SKM-1 (cell line): ENCODE measurements around the gene WTIP.
A peak's percentile ranks its signal among the peaks of the same experiment; 100 is the strongest.
"Not testable (repeated sequence)": the region's sequence is repeated elsewhere in the genome, so short reads cannot be mapped to it uniquely, and the experiment has no call there.

Source experiments
- DNase-seq: peaks from one replicate; lab custom pipeline; 2025; ENCODE audit not compliant: unreplicated experiment; lab: John Stamatoyannopoulos, UW

Gene WTIP

DNA sequence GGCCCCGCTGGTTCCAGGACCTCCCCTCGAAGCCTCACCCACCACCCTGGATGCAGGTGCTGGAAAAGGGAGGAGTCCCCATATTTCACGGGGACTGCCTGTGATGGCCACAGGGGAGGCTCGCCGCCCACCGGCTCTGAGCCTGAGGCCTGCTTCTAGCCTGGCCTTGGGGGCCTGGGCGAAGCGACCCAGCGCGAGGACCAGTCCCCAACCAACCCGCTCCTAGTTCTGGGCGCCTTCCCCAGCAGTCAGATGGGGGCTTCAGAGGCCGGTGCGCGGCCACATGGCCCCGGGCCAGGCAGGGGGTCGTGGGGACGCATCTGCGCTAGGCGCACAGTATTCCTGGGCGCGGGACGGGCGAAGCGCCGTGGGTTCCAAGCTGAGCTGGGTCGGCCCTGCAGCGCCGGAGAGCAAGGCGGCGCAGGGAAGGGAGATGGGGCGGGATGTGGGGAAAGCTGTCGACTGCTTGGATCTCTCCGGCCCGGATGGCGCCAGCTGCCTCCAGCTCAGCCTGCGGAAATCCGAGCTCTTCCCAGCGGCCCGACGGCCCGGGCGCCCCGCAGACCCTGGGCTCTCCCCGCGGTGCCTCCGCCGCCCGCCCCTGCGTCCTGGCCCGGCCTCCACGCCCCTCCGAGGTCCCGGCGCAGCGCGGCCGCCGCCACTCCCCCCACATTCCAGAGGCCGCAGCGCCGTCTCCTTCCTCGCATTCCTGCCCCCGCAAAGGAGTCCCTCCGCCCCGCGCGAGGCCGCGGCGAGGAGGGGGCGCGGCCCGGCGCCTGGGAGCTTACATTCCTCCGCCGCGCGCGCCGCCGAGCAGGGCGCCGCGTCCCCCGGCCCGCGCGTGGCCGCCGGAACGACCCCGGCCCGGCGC, at the start of gene WTIP:
WTIP (plus strand) TSS at position 788 of the 871 bp plus-strand sequence. CDS start 217 bp downstream, outside the sequence.
- no peak for DNase-seq

DNA sequence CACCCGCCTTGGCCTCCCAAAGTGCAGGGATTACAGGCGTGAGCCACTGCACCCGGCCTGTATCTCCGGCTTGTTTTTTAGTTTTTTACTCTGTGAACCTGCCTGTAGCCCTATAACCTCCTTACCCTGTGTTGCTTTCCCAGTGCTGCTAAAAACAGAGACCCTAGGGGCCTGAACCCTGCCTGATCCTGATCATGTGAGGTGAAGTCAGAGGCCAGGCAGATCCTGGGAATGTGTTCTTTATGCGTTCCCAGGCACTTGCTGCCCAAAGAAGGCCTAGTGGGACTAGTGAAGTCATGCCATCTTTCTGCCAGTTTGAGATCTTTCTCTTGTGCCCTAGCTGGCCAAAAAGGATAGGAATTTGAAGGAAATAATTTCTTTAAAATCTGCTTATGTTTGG, 48.8 kb upstream of the WTIP start:
- DNase-seq: no peak

DNA sequence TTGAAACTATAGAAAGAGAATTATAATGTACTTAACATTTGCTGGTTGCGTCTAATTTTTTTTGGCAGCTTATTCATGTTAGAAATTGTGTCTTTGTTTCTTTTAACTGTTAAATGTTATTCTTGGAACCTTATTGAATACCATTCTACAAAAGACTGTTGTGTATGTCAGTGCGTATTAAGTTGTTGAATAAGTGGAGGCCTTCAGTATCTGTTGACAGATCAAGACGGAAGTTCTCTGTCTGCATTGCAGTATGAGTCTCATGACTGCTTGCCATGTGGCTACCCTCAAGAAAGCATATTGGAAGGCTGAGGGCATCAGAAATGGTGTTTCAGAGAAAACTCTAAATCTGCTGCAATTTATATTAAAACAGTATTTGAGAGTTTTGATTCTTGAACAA, 44.8 kb upstream of the WTIP start:
- DNase-seq: no peak

DNA sequence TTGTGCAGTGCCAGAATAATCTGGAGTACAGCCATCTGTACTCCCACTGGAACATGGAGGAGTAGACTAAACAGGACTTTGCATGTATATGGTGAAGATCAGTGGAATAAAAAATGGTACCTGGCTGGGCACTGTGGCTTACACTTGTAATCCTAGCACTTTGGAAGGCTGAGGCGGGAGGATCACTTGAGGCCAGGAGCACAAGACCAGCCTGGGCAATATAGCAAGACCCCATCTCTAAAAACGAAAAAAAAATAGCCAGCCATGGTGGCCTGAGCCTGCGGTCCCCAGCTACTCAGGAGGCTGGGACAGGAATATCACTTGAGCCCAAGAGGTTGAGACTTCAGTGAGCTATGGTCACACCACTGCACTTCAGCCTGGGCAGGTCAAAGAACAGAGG, 33.4 kb upstream of the WTIP start:
- no peak for DNase-seq

DNA sequence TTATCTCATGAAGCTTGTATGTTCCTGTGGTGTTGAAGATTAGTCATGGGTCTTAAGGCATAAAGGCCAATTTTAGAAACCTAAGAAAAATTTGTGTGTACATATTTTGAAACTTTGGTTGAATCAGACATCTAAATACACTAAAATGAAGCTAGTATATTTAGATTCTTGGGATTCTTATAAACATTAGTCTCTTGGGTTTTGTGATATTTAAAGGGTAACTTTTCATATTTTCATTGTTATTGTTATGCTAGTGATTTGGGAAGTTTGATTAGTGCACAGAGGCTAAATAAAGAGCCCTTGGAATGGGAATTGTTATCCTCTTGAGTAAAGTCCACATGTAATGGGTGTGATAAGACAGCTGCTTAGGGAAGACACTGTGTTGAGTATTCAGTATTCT, 28.8 kb upstream of the WTIP start:
- DNase-seq: no peak

DNA sequence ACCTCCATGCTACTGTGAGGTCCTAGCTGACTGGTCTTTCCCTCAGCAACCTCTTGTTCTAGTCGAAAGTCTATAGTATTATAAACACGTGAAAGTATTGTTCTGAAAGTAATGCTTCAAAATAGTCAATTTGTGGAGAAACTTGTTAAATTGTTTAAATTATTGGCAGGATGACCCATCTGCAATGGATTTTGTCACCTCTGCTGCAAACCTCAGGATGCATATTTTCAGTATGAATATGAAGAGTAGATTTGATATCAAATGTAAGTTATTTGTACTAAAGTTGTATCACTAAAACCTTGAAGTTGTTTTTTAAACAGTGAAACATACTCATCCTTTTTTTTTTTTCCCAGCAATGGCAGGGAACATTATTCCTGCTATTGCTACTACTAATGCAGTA, 27.5 kb upstream of the WTIP start:
- no peak for DNase-seq

DNA sequence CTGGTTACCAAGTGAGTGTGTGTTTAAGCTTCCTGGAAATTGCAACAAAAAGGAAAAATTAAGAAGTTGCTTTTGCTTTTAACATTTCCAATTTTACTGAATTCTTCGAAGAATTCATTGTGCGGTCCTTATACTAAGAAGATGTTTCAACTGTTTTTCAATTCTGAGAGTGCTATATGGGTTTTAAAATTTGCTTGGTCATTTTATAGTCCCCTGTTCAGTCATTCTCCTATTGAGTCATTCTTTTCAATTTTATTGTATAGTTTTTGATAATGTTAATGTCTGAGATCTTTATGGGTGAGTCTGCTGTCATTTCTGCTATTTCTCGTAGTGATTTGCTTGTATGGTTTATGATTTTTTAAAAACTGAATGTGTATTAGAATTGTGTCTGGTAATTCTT, 26.9 kb upstream of the WTIP start:
- no peak for DNase-seq

DNA sequence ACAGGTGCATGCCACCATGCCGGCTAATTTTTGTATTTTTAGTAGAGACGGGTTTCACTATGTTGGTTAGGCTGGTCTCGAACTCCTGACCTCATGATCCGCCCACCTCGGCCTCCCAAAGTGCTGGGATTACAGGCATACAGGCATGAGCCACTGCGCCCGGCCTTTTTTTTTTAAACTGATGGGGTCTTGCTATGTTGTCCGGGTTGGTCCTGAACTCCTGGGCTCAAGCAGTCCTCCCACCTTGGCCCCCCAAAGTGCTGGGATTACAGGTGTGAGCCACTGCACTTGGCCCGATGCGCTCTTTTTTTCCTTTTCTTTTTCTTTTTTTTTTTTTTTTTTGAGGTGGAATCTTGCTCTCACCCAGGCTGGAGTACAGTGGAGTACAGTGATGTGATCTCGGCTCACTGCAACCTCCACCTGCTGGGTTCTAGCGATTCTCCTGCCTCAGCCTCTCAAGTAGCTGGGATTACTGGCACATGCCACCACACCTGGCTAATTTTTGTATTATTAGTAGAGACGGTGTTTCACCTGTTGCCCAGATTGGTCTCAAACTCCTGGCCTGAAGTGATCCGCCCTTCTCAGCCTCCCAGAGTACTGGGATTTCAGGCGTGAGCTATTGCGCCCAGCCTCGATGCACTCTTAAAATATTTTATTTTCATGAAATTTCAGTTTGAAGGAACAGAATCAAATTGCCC, 25.6 kb upstream of the WTIP start:
- DNase-seq: not testable (repeated sequence)

DNA sequence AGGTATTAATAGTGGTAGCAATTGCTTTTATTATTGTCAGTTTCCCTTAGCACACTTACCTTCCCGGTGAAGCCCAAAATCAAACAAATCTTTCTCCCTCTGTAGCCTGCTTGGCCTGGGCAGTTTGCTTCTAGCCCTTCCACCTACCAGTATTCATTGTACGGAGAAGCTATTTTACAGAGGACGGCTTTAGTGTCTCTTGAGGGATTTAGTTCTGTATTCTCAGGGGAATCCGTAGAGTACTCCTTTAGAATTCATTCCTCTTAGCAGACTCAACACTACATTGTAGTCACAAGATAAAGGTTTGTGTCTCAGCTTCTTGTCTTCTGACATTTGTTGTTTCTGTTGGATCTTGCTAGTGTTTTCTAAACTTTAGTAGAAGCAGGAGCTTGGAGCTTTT, 24.1 kb upstream of the WTIP start:
- no peak for DNase-seq

DNA sequence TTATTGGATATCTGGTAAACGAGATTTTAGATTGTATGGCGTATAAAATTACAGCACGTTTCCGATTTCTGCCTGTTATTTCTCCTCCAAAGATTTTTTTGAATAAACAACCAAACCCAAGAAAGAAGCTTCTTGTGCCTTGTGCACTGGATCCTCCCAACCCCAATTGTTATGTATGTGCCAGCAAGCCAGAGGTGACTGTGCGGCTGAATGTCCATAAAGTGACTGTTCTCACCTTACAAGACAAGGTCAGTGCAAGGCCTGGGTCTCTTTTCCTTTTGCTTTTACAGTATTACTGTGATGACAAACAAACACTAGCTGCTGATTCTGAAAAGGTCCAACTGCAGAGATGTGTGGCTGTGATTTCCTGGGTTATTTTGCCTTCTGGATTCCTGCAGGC, 22.9 kb upstream of the WTIP start:
- DNase-seq: no peak

DNA sequence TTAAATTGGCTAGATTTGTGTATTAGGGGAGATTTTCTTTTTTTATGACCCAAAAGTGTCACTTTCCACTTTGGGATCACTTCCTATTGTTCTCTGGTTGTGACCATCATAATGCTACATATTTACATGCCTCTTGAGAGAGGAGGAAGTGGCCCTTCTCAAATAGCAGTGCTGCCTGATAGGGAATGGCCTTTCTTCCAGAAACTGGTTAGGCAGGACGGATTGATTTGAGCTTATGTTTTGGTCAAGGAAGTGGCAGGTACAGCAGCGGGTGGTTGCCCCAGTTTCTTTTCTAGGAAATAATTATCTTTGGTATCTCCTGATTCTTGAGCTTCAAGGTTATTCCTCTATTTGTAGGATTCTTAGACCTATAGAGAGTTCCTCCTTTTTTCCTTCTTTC, 21.9 kb upstream of the WTIP start:
- no peak for DNase-seq

DNA sequence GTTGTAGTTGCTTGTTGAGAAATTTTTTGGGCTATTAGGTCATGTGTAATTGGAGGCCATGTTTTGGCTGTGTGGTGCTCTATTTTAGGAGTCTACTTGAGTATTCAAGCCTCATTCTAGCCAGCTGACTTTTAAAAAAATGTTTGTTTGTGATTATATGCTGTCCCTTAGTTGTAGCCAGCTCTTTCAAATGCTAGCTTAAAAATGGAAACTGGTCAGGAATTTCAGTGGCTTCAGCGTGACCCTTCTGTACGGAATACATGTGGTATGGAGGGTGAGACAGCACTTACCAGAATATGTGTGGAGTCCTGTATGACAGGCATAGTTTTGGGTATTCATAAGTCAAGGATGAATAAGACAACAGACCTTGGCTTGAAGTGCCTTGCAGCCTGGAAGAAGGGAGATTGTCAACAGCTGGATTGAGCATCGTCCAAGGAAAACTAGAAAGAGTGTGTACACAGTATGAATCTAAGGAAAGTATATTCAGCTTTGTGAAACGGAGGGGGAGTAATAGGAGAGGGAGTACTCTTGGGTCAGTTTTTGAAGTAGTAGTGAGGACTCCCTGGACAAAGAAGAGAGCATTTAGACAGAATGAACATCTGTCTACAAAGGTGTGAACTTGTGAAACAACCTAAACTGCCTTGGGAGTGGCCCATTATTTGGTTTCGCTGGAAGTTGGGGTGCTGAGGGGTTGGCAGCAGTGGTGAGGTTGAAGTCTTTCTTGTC, 20.0 kb upstream of the WTIP start:
- DNase-seq: no peak

DNA sequence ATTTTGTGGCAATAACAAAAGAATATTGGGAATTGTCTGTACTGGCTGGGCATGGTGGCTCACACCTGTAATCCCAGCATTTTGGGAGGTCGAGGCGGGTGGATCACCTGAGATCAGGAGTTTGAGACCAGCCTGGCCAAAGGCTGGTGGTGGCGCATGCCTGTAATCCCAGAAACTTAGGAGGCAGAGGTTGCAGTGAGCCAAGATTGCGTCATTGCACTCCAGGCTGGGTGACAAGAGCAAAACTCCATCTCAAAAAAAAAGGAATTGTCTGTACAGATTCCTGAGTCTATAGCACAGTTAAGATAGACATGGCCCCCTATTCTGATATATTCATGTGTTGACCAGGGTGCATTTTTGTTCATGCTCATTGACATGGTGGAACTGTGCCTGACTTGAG, 16.8 kb upstream of the WTIP start:
- not testable (repeated sequence) for DNase-seq

DNA sequence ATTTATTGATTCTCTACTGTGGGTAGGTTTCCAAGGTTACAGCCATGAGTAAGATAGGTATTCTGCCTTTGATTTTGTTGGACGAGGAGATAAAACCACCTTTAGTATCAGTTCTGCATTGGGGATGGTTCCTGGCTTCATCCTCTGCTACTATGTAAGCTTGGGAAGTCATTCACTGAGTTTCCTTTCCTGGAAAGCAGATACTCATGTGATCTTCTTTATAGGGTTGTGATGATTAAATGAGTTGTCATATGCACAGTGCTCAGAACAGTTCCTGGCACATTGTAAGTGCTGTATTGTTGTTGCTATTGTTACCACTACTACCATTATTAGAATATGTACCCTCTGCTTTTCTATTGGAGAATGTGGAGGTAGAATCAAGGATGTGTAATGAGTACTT, 13.1 kb upstream of the WTIP start:
- DNase-seq: no peak

DNA sequence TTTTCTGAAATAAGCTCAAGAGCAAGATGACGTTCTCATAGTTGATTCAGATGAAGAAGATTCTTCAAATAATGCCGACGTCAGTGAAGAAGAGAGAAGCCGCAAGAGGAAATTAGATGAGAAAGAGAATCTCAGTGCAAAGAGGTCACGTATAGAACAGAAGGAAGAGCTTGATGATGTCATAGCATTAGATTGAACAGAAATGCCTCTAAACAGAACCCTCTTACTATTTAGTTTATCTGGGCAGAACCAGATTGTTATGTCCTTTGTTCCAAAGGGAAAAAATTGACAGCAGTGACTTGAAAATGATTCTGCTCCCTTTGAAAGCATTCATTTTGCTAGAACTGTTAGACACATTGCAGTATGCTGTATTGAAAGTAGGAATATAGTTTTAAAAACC, 12.5 kb upstream of the WTIP start:
- not testable (repeated sequence) for DNase-seq

DNA sequence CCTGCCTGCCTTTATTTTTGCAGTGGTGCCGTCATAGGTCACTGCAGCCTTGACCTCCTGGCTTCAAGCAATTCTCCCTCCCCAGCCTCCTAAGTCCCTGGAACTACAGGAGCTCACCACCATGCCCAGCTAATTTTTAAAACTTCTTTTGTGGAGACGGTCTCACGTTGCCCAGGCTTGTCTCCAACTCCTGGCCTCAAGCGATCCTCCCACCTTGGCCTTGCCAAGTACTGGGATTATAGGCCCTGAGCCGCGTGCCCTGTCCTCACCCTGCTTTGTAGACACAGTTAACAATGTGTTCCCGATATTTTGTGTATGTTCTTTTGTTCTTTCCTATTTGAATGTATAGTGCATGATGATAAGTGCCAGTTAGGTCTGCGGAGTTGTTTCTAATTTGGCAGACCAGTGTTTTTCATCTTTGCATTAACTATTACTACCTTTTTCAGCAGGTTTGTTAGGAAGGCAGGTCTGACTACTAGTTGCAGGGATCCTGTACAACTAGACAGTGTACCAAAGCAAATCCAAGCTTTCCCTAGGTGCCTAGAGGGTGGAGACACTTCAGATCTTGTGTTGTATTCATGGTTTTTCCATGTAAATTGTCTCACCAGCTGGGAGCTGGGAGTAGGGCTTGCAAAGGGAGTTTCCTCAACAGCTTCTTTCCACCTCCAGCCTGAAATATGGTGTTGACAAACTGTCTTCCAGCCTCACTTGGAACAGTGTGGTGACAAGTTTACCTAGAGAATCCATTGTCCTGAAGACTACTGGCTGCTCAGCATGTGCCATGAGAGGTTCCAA, 9.5 kb upstream of the WTIP start:
- DNase-seq: no peak

DNA sequence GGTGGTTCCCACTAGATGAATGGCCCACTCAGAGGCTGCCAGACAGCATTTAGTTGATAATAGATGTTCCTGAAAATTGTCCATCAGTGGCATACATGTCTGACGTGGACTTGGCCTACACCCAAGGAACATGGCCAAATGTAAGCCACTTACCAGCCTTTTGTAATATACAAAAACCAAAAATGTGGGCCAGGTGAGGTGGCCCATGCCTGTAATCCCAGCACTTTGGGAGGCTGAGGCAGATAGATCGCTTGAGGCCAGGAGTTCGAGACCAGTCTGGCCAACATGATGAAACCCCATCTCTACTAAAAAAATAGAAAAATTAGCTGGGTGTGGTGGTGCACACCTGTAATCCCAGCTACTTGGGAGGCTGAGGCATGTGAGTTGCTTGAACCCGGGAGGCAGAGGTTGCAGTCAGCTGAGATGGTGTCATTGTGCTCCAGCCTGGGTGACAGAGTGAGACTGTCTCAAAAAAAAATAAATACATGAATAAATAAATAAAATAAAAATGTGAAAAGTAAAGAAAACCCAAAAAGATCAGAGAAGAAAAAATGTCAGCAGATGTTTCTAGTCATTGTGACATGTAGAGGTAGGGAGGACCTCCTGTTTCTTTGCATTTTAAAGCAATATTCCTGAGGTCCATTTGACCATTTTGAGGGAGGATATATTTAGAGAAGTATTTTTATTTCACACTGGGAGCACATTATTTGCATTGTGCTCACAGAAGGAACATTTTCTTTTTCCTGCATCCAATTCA, 7.1 kb upstream of the WTIP start:
- no peak for DNase-seq

DNA sequence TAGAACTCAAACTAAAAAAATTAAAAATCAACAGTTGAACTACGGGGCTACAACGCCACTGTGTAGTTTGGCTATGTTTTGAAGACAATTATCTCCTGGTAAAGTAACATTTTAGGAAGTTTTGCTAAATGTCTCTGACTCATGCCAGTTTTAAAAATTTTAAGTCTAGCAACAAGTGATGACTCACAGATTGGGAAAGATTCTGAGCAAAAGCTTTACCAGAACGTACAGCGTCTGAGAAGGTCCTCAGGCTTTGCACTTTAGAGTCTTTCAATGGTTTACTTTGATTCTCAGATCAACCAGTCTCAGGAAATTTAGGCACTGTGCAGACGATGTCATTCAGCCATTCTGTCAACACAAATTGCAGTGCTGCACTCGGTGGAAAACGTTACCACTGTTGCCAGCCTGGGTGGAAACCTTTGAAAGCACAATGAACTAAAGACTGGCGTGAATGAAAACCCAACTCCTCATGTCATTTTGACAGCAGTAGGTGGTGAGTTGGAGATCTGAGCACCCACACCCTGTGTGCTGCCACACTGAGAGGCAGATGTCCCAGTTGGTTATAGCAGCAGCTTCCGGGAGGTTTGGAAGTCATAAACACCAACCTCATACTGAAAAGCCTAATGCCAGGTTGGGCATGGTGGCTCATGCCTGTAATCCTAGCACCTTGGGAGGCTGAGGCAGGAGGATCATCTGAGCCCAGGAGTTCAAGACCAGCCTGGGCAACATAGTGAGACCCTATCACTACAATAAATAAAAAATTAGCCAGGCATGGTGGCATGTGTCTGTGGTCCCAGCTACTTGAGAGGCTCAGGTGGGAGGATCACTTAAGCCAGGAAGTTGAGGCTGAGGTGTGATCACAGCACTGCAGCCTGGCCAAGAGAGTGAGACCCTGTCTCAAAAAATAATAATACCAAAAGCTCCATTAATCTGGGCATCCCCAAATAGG, 6.3 kb upstream of the WTIP start:
- peak; percentile 26 for DNase-seq

DNA sequence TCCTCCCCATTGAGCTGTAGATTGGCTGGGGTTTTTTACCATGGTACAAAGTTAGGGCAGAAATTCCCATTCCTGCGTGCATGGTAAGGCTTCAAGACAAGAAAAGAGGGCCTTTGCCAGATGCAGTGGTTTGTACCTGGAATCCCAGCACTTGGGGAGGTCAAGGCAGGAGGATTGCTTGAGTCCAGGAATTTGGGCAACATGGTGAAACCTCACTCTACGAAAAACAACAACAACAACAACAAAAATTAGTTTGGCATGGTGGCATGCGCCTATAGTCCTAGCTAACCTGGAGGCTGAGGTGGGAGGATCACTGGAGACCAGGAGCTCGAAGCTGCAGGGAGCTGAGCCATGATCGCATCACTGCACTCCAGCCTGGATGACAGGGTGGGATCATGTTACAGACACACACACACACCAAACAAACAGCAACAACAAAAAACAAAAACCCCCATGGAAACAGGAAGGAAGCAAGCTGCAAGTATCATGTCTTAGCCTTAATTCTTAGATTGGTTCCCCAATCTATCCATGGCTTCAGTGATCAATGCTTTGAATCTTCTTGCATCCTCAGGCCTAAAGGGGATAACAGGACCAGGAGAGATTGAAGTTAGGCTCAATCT, 5.5 kb upstream of the WTIP start:
- DNase-seq: no peak
